ENCODE data around the gene PTPRN2. TPM values are rescaled to one million over a fixed set of nuclear protein-coding genes. Genes with fewer than 3 reads are reported as not detected.

Gene PTPRN2
- total and polyA plus RNA-seq, 2 of the 8 experiments (the other 6 are each of a cell fraction or from before 2014, with no cell fraction given), result 2.6 to 4.5 TPM

DNA sequence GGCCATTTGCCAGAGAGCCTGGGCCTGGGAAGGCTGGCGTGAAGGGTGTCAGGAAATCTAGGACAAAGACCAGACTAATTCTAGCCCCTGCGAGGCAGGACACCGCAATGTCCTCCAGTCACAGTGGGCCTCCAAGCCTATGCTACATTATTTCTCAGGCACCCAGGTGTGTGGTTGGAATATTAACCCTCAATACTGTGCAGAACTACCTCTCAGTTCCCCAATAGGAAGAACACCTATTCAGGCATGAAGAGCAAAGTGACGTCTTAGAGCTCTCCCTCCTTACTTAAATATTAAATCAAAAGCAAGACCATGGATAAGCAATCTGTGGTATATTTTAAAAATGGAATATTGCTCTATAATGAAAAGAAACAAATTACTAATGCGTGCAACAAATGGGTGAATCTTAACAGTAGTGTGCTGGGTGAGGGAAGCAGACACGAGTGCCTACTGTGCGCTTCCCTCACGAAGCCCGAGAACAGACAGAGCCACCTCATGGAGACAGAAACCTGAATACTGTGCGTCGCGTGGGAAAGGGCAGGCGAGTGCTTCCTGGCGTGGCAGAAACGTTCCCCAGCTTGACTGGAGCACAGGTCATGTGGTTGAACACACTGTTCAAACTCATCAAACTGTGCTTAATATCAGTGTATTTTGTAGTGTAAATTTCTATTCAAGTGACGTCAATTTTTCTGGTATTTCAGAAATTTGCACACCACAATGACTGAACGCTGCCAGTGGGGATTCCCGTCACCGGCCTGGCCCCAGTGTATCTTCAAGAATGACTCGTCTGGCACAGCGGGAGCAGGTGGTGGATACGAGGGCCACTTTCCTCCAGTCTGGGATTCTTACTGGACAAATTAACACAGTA is 15.5 kb upstream of the PTPRN2 start:
- peaks cover 2 to 12% (median 4%) of the 10 kb centered on the region in 4 experiments; a peak in 5 of 8 replicates for H3K36me3 ChIP-seq (ENCODE audit: control insufficient read depth in 2 of 4, insufficient read depth in 4 of 4, low read length in 3 of 4)
- no peak overlapping the region for H2AK5ac ChIP-seq (ENCODE audit: low read depth, low read length)
- H2BK12ac ChIP-seq (ENCODE audit: low read depth, low read length), result no peak overlapping the region
- H2BK120ac ChIP-seq (replicated peaks; ENCODE audit: low read depth, low read length), result no peak overlapping the region
- H2BK20ac ChIP-seq (ENCODE audit: low read length), result no peak overlapping the region
- no peak overlapping the region for H4K5ac ChIP-seq (ENCODE audit: insufficient read length, low read depth, low read length)
- WGBS, 2 experiments (ENCODE audit: extremely low coverage in 1 of 2, insufficient coverage in 1 of 2, insufficient read length in 1 of 2, insufficient replicate concordance in 2 of 2, low coverage in 1 of 2, low lambda C conversion rate in 2 of 2, missing lambda C conversion rate in 1 of 2), result 92% methylated on average over 22 of the region's 22 CpGs; no CpG with 5 or more reads in 1 of the 2 experiments
- ChIA-PET CTCF (ENCODE audit: partially characterized antibody) (interaction anchor here (0.7 kb wide), 2 partner anchors 44 to 305 kb away, joined by 3 to 4 read pairs; no protein-coding TSS in a partner anchor), POLR2A (ENCODE audit: partially characterized antibody) (interaction anchor here (2.3 kb wide), 1 partner anchor 10 kb away, joined by 5 read pairs; no protein-coding TSS in a partner anchor)
- no peak overlapping the region for H3K27ac ChIP-seq (ENCODE audit: low read depth, low read length)
- no peak overlapping the region for H2BK15ac ChIP-seq (ENCODE audit: low read length)
- no peak overlapping the region for H3K18ac ChIP-seq (ENCODE audit: extremely low read depth, low read length)
- H4K20me1 ChIP-seq (replicated peaks in 1 of 2; ENCODE audit: control insufficient read depth in 1 of 2, insufficient read depth in 2 of 2, low read length in 2 of 2), result no peaks in the 10 kb centered on the region
- TF ChIP-seq TEAD4 (IDR thresholded peaks at IDR 0.05; ENCODE audit: low read depth, low read length) (no peak), KDM5A (IDR thresholded peaks at IDR 0.05; ENCODE audit: low read length) (no peak), POLR2AphosphoS5 (IDR thresholded peaks at IDR 0.05; ENCODE audit: low read depth, low read length) (0 out of 2 replicates have a peak, but pooled peaks have one; percentile 33)
- H3K23me2 ChIP-seq (ENCODE audit: low read depth, low read length), result no peaks in the 10 kb centered on the region
- H3K4me2 ChIP-seq (ENCODE audit: insufficient read depth in 1 of 2, low read depth in 2 of 2, low read length in 2 of 2), result no peak overlapping the region
- no peak overlapping the region for H3K4me3 ChIP-seq (ENCODE audit: extremely low read depth in 1 of 4, insufficient read depth in 2 of 4, low read depth in 3 of 4, low read length in 4 of 4)
- H3K4ac ChIP-seq (replicated peaks; ENCODE audit: insufficient read length, low read depth, low read length), result no peak overlapping the region
- no peak overlapping the region for H2AFZ ChIP-seq (ENCODE audit: low read length)
- H3K4me1 ChIP-seq (replicated peaks in 1 of 4; ENCODE audit: control insufficient read depth in 3 of 4, insufficient read depth in 4 of 4, low read length in 3 of 4), result peaks cover 0 to 2% (median 0%) of the 10 kb centered on the region in 4 experiments; a peak in 1 of 7 replicates
- H3K9ac ChIP-seq (replicated peaks in 1 of 4; ENCODE audit: extremely low read depth in 1 of 4, low read depth in 3 of 4, low read length in 3 of 4), result no peak overlapping the region
- no peak overlapping the region for H2BK5ac ChIP-seq (ENCODE audit: low read depth, low read length)
- H3K14ac ChIP-seq (ENCODE audit: insufficient read length), result no peak overlapping the region
- no peak overlapping the region for H3K23ac ChIP-seq (ENCODE audit: insufficient read length)
- H4K8ac ChIP-seq (ENCODE audit: extremely low read depth, insufficient read depth, low read length), result no peak overlapping the region; the same call in 1 of the 2 replicates
- no peaks in the 10 kb centered on the region for H3K9me3 ChIP-seq (ENCODE audit: insufficient read depth in 2 of 2, low read depth in 1 of 2, low read length in 1 of 2)
- H3K56ac ChIP-seq (replicated peaks; ENCODE audit: insufficient read length, low read depth, low read length), result no peak overlapping the region
- no peak overlapping the region for H4K91ac ChIP-seq (replicated peaks; ENCODE audit: insufficient read length, low read length)
- no peaks in the 10 kb centered on the region for H3K79me2 ChIP-seq (ENCODE audit: control insufficient read depth in 1 of 2, insufficient read depth in 2 of 2, low read length in 2 of 2)
- DNase-seq (ENCODE audit: low read depth in 1 of 2, low spot score in 2 of 2), result no peak
- no peaks in the 10 kb centered on the region for H3K79me1 ChIP-seq (ENCODE audit: low read depth, low read length)
- no peak for FAIRE-seq
- H3K27me3 ChIP-seq (replicated peaks in 1 of 4; ENCODE audit: control insufficient read depth in 3 of 4, extremely low read depth in 1 of 4, insufficient read depth in 3 of 4, low read length in 3 of 4), result no peaks in the 10 kb centered on the region

All from H1 (cell line).